GM23338 (cell line): ENCODE data around the gene TYMS. TPM values are rescaled to one million over a fixed set of nuclear protein-coding genes. Genes with fewer than 3 reads are reported as not detected.
A peak's percentile ranks its signal among the peaks of the same experiment; 100 is the strongest.

Source experiments
- ATAC-seq: fragments of 200-7000 bp; cut with Tn5 transposase; 3 replicates; pipeline ENCODE4 v1.9.1; 2020
- DNase-seq: peaks from one replicate; pipeline ENCODE4 v3.0.0-alpha.2; 2015; ENCODE audit warnings: low spot score
- H2AFZ ChIP-seq: fragments of 200-600 bp; sonication (generic); 2 replicates; pipeline ENCODE4 v1.8.0; 2016; ENCODE audit warnings: antibody characterized with exemption, mild to moderate bottlenecking, moderate library complexity
- H3F3A ChIP-seq: fragments of 200-600 bp; sonication (generic); replicated peaks from 2 replicates; pipeline ENCODE4 v1.8.0; 2017; ENCODE audit warnings: antibody characterized with exemption, mixed run types, low read depth
- H3K27ac ChIP-seq: fragments of 200-600 bp; sonication (generic); 2 replicates; pipeline ENCODE4 v1.6.1; 2016; ENCODE audit warnings: low read depth
- H3K27me3 ChIP-seq: fragments of 200-600 bp; sonication (generic); 2 replicates; pipeline ENCODE4 v1.8.0; 2016; ENCODE audit warnings: mild to moderate bottlenecking, mixed run types, moderate library complexity; ENCODE audit not compliant: insufficient read depth
- H3K36me3 ChIP-seq: fragments of 200-600 bp; sonication (generic); 2 replicates; pipeline ENCODE4 v1.8.0; 2016; ENCODE audit warnings: mild to moderate bottlenecking; ENCODE audit not compliant: insufficient read depth
- H3K4me1 ChIP-seq: fragments of 200-600 bp; sonication (generic); 2 replicates; pipeline ENCODE4 v1.8.0; 2016; ENCODE audit warnings: mild to moderate bottlenecking, moderate library complexity; ENCODE audit not compliant: insufficient read depth
- H3K4me2 ChIP-seq: fragments of 200-600 bp; sonication (generic); 2 replicates; pipeline ENCODE4 v1.7.1; 2017; ENCODE audit warnings: mixed run types
- H3K4me3 ChIP-seq: fragments of 200-600 bp; sonication (generic); 2 replicates; pipeline ENCODE4 v1.6.1; 2016; ENCODE audit warnings: mixed run types
- H3K79me2 ChIP-seq: fragments of 200-600 bp; sonication (generic); replicated peaks from 2 replicates; pipeline ENCODE4 v1.8.0; 2017; ENCODE audit warnings: mild to moderate bottlenecking; ENCODE audit not compliant: insufficient read depth
- H3K9me2 ChIP-seq: fragments of 200-600 bp; sonication (generic); 2 replicates; pipeline ENCODE4 v1.8.0; 2017; ENCODE audit not compliant: insufficient read depth
- H4K20me1 ChIP-seq: fragments of 200-600 bp; sonication (generic); replicated peaks from 2 replicates; pipeline ENCODE4 v1.8.0; 2017; ENCODE audit warnings: mild to moderate bottlenecking; ENCODE audit not compliant: insufficient read depth
- H3K27ac Mint-ChIP-seq: 2 replicates; pipeline ENCODE4 v1.8.0; 2020; ENCODE audit warnings: inconsistent platforms, mild to moderate bottlenecking, moderate library complexity, mixed read lengths
- H3K27me3 Mint-ChIP-seq: 3 replicates; pipeline ENCODE4 v1.8.0; 2022; ENCODE audit warnings: low read depth, mild to moderate bottlenecking, moderate library complexity, mixed read lengths, inconsistent platforms; ENCODE audit not compliant: insufficient read depth, poor library complexity
- H3K36me3 Mint-ChIP-seq: 3 replicates; pipeline ENCODE4 v1.8.0; 2021; ENCODE audit warnings: low read depth, mild to moderate bottlenecking, inconsistent platforms, moderate library complexity, mixed read lengths
- H3K4me1 Mint-ChIP-seq: 3 replicates; pipeline ENCODE4 v1.8.0; 2020; ENCODE audit warnings: mild to moderate bottlenecking, inconsistent platforms, mixed read lengths
- H3K4me3 Mint-ChIP-seq: 3 replicates; pipeline ENCODE4 v1.8.0; 2021; ENCODE audit warnings: moderate library complexity, mild to moderate bottlenecking, inconsistent platforms, mixed read lengths
- H3K9me3 Mint-ChIP-seq: 3 replicates; pipeline ENCODE4 v1.8.0; 2020; ENCODE audit warnings: moderate library complexity, mild to moderate bottlenecking, inconsistent platforms, mixed read lengths
- CTCF ChIP-seq, 2 experiments: fragments of 200-600 bp in 1 of 2; sonication (generic) in 1 of 2; conservative IDR thresholded peaks; 2 replicates each; pipeline versions ENCODE4 v1.5.1 to v1.6.1; 2016 to 2017; ENCODE audit warnings: antibody characterized with exemption in 2 of 2, low read depth in 2 of 2, mild to moderate bottlenecking in 2 of 2, moderate library complexity in 1 of 2
- EZH2 ChIP-seq: fragments of 200-600 bp; sonication (generic); IDR thresholded peaks from one replicate; pipeline ENCODE4 v1.8.0; 2017; ENCODE audit warnings: antibody characterized with exemption, mild to moderate bottlenecking, low read depth; ENCODE audit not compliant: unreplicated experiment
- EZH2phosphoT487 ChIP-seq: fragments of 200-600 bp; sonication (generic); IDR thresholded peaks from one replicate; pipeline ENCODE4 v1.8.1; 2018; ENCODE audit warnings: antibody characterized with exemption; ENCODE audit not compliant: unreplicated experiment
- POLR2AphosphoS5 ChIP-seq: IDR thresholded peaks from 2 replicates; pipeline ENCODE4 v1.6.1; 2016; ENCODE audit warnings: antibody characterized with exemption, low read depth
- STAT1 ChIP-seq: IDR thresholded peaks from one replicate; pipeline ENCODE4 v1.6.1; 2016; ENCODE audit warnings: antibody characterized with exemption; ENCODE audit not compliant: unreplicated experiment
- ZNF331 ChIP-seq: fragments of 250-450 bp; sonication (Bioruptor Pico); IDR thresholded peaks from 2 replicates; pipeline ENCODE4 v1.5.0; 2020; ENCODE audit warnings: low read depth, mild to moderate bottlenecking, moderate library complexity
- ZNF462 ChIP-seq: fragments of 250-450 bp; sonication (Bioruptor Pico); IDR thresholded peaks from 2 replicates; pipeline ENCODE4 v1.5.0; 2020; ENCODE audit warnings: mild to moderate bottlenecking, moderate library complexity
- polyA plus RNA-seq: library from polyadenylated mRNA; unstranded; fragments of >200 nt; fragmentation: Nextera tagmentation; extraction: Ambion mirVana; gene quantifications from 2 replicates; pipeline ENCODE4 v1.2.1, GENCODE V29; 2016
- total RNA-seq: library from RNA; depleted of rRNA; stranded (reverse); fragments of >200 nt; shearing (Covaris generic); gene quantifications from 2 replicates; pipeline ENCODE4 v1.2.3, GENCODE V29; 2014
- TF ChIP-seq, protein P1 (sequence below): IDR thresholded peaks from 2 replicates; pipeline ENCODE4 v1.6.1; 2016; ENCODE audit warnings: antibody characterized with exemption

The TYMS gene
- total and polyA plus RNA-seq, 2 experiments from 2014 or later: 52.9 to 72.3 TPM

GRCh38 chr18:662197-662596, 4.7 kb downstream of the TYMS start (continued):
- no peak for TF ChIP-seq ZNF462
- no peak for TF ChIP-seq CTCF (conservative IDR thresholded peaks at IDR 0.05; ENCODE audit: low read depth in 2 of 2)

DNA sequence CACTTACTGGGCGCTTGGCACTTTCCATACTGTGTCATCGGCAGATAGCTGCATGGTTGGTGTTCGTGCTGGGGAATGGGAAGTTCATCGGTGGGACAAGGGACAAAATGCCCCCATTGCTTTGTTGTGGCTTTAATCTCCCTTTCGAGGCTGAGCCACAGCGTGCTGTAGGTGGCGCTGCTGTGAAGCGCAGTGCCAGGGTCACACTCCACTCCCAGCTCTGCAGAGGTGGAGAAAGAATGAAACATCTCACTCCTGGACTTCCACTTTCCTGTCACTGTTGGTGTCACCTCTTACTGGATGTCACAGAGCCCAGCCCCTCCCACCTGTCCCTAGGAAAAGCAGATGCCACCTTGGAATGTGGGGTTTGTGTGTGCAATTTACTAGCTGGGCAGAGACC, 8.7 kb downstream of the TYMS start:
- TF ChIP-seq, protein P1, sequence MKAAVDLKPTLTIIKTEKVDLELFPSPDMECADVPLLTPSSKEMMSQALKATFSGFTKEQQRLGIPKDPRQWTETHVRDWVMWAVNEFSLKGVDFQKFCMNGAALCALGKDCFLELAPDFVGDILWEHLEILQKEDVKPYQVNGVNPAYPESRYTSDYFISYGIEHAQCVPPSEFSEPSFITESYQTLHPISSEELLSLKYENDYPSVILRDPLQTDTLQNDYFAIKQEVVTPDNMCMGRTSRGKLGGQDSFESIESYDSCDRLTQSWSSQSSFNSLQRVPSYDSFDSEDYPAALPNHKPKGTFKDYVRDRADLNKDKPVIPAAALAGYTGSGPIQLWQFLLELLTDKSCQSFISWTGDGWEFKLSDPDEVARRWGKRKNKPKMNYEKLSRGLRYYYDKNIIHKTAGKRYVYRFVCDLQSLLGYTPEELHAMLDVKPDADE: no peak
- peak; percentile 71 to 89 for TF ChIP-seq CTCF (conservative IDR thresholded peaks at IDR 0.05; ENCODE audit: low read depth in 2 of 2)
- TF ChIP-seq EZH2phosphoT487: no peak
- TF ChIP-seq ZNF331 (CRISPR knock-in tag): no peak
- TF ChIP-seq EZH2: no peak
- TF ChIP-seq POLR2AphosphoS5: no peak
- no peak for TF ChIP-seq STAT1
- Histone ChIP-seq H3K4me2 (no peak overlapping the region), H3K27me3 (no peaks in the 10 kb centered on the region), H3K4me1 (no peaks in the 10 kb centered on the region), H4K20me1 (peaks cover 15% of the 10 kb centered on the region), H3K27ac (no peak overlapping the region), H3K79me2 (peaks cover 21% of the 10 kb centered on the region), H2AFZ (no peak overlapping the region), H3K36me3 (peaks cover 27% of the 10 kb centered on the region; the same call in 1 of the 2 replicates), H3F3A (0 out of 2 replicates have a peak, but pooled peaks cover 5% of the 10 kb centered on the region), H3K4me3 (no peak overlapping the region), H3K9me2 (peaks cover 4% of the 10 kb centered on the region; the same call in 1 of the 2 replicates)
- peaks cover 2% of the 10 kb centered on the region; the same call in 2 of the 3 replicates for H3K4me1 Mint-ChIP-seq
- peaks cover 26% of the 10 kb centered on the region for H3K9me3 Mint-ChIP-seq
- H3K36me3 Mint-ChIP-seq: peaks cover 77% of the 10 kb centered on the region
- ATAC-seq (peak; percentile 87), DNase-seq (peak; percentile 61)
- H3K4me3 Mint-ChIP-seq: no peak overlapping the region
- peaks cover 11% of the 10 kb centered on the region for H3K27me3 Mint-ChIP-seq
- no peak overlapping the region for H3K27ac Mint-ChIP-seq
